Adrenal gland (tissue), 12 donors: ENCODE data around the gene TIGD3. TPM values are rescaled to one million over a fixed set of nuclear protein-coding genes. Genes with fewer than 3 reads are reported as not detected.
A peak's percentile ranks its signal among the peaks of the same experiment; 100 is the strongest.

Experiments
- DNase-seq, 7 donors: peaks; one replicate each; pipeline ENCODE4 v3.0.0-alpha.2; 2019 to 2020
- H3K27ac ChIP-seq, 5 donors: fragments of 200-600 bp; sonication (generic) in 4 of 5; 1 replicate in 3 of 5; 2 replicates in 2 of 5; pipeline versions ENCODE4 v1.5.1 to v1.8.0; 2016 to 2020; ENCODE audit warnings: mild to moderate bottlenecking in 1 of 5
- H3K27me3 ChIP-seq: fragments of 200-600 bp; 2 replicates; pipeline ENCODE4 v1.8.0; 2021
- H3K36me3 ChIP-seq, 2 donors: fragments of 200-600 bp; replicated peaks in 1 of 2; 1 replicate in 1 of 2; 2 replicates in 1 of 2; pipeline versions ENCODE4 v1.5.1 to v1.8.0; 2018 to 2022
- H3K4me1 ChIP-seq, 2 donors: fragments of 200-600 bp; replicated peaks in 1 of 2; 1 replicate in 1 of 2; 2 replicates in 1 of 2; pipeline versions ENCODE4 v1.5.1 to v1.8.0; 2018 to 2021
- H3K4me3 ChIP-seq, 4 donors: fragments of 200-600 bp; sonication (generic) in 3 of 4; one replicate each; pipeline ENCODE4 v1.5.1; 2016 to 2018
- H3K9me3 ChIP-seq, 3 donors: fragments of 200-600 bp; sonication (generic) in 1 of 3; replicated peaks in 1 of 3; 1 replicate in 2 of 3; 2 replicates in 1 of 3; pipeline versions ENCODE4 v1.5.1 to v1.8.0; 2016 to 2021
- CTCF ChIP-seq, 6 experiments: fragments of 450-650 bp in 4 of 6; fragments of 200-600 bp in 2 of 6; sonication (generic) in 1 of 6; IDR thresholded peaks; 1 replicate in 5 of 6; 2 replicates in 1 of 6; pipeline versions ENCODE4 v1.5.1 to v1.8.0; 2016 to 2021; ENCODE audit warnings: antibody characterized with exemption in 6 of 6, mild to moderate bottlenecking in 2 of 6, moderate library complexity in 1 of 6
- POLR2A ChIP-seq, 2 donors: fragments of 450-650 bp; IDR thresholded peaks; one replicate each; pipeline ENCODE4 v1.6.1; 2017; ENCODE audit warnings: antibody characterized with exemption in 2 of 2, mild to moderate bottlenecking in 2 of 2, moderate library complexity in 1 of 2
- WGBS, 4 donors: extraction: QIAGEN DNeasy Blood & Tissue Kit in 2 of 4; methylation state at CpG; one replicate each; pipeline versions ENCODE4 v1.1.5 to v1.1.7; 2013 to 2017; 5-methylcytosine and 5-hydroxymethylcytosine counted together
- intact Hi-C, 2 donors: fragments of 100-400 bp; cut with DNase I; formaldehyde crosslinking; loops; one replicate each; pipeline versions ENCODE4 v1.14.1 to v1.15.0; 2022 to 2023
- polyA plus RNA-seq, 3 donors: library from polyadenylated mRNA; stranded (reverse); fragments of 200-250 nt in 2 of 3; fragments of 350-450 nt in 1 of 3; fragmentation: Illumina TruSeq in 1 of 3; extraction: RNeasy Lipid Tissue Mini Kit (QIAGEN cat#74804) in 1 of 3; gene quantifications; one replicate each; pipeline ENCODE4 v1.2.3, GENCODE V29; 2013 to 2014
- total RNA-seq, 9 donors: library from RNA; depleted of rRNA in 4 of 9; stranded (reverse); fragments of >200 nt in 4 of 9; fragments of 120-200 nt in 1 of 9; fragmentation: NEBNext Ultra II Directional in 1 of 9; extraction: Animal tissue kit (Norgen Biotek cat#: 25700) in 1 of 9; gene quantifications; one replicate each; pipeline versions ENCODE4 v1.1.0 to v1.2.4, GENCODE V29; 2013 to 2023
- donor health status: healthy with polysubstance abuse.
- donor health status: Bipolar disorder and iron deficiency.
- donor health status: DM: yes; HTN: yes; CAD: no.
- donor health status: DM: no; HTN: no; CAD: no.
- donor health status: DM: no; HTN: no; CAD: no.
- donor health status: DM: yes; HTN: yes; CAD: no.

Gene TIGD3
- total and polyA plus RNA-seq, 12 donors = 0.11 to 0.96 (median 0.33) TPM; not detected in 1

- Histone ChIP-seq H3K27me3 (no peaks in the 10 kb centered on the region), H3K27ac (no peak overlapping the region), H3K4me3 (no peak overlapping the region), H3K4me1 (peaks cover 0 to 7% of the 10 kb centered on the region in 2 donors), H3K36me3 (peaks cover 0 to 64% of the 10 kb centered on the region in 2 donors), H3K9me3 (no peaks in the 10 kb centered on the region)
- no peak for TF ChIP-seq POLR2A (IDR thresholded peaks at IDR 0.05)
- TF ChIP-seq CTCF (IDR thresholded peaks at IDR 0.05) = no peak
- 78 to 85% (median 81%) methylated on average over 13 to 16 of the region's 16 CpGs for WGBS, 4 donors
- no peak for DNase-seq
- intact Hi-C loops = no loop called here
These were observed 46.7 kb downstream of the TIGD3 start for GRCh38 chr11:65401073-65401802.

GRCh38 chr11:65401803-65402248, 47.3 kb downstream of the TIGD3 start:
- intact Hi-C loops = no loop called here
- H3K4me3 ChIP-seq = no peak overlapping the region
- peaks cover 0 to 7% of the 10 kb centered on the region in 2 donors for H3K4me1 ChIP-seq
- no peak overlapping the region for H3K27ac ChIP-seq
- no peaks in the 10 kb centered on the region for H3K27me3 ChIP-seq
- WGBS, 4 donors = 88 to 96% (median 92%) methylated on average over 10 of the region's 10 CpGs
- no peak for DNase-seq
- no peaks in the 10 kb centered on the region for H3K9me3 ChIP-seq
- peaks cover 0 to 64% of the 10 kb centered on the region in 2 donors for H3K36me3 ChIP-seq
- TF ChIP-seq POLR2A (IDR thresholded peaks at IDR 0.05) (no peak), CTCF (IDR thresholded peaks at IDR 0.05) (no peak)

DNA sequence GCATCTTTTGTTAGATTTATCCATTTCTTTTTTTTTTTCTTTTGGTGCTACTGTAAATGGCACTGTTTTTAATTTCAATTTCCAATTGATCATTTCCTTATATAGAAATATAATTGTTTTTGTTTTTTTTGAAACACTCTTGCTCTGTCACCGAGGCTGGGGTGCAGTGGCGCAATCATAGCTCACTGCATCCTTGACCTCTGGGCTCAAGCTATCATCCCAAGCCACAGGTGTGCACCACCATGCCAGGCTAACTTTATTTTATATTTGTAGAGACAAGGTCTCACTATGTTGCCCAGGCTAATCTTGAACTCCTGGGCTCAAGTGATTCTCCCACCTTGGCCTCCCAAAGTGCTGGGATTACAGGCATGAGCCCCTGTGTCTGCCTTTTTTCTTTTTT, 48.2 kb downstream of the TIGD3 start:
- no peak for DNase-seq
- Histone ChIP-seq H3K4me3 (no peak overlapping the region), H3K27me3 (no peaks in the 10 kb centered on the region), H3K36me3 (peaks cover 0 to 62% of the 10 kb centered on the region in 2 donors), H3K9me3 (no peaks in the 10 kb centered on the region), H3K27ac (no peak overlapping the region), H3K4me1 (peaks cover 0 to 7% of the 10 kb centered on the region in 2 donors)
- intact Hi-C loops = no loop called here
- WGBS, 4 donors = 62 to 70% (median 67%) methylated on average over 2 of the region's 2 CpGs
- no peak for TF ChIP-seq POLR2A (IDR thresholded peaks at IDR 0.05)
- TF ChIP-seq CTCF (IDR thresholded peaks at IDR 0.05) = no peak

GRCh38 chr11:65403607-65404121, 49.1 kb downstream of the TIGD3 start:
- H3K4me1 ChIP-seq = peaks cover 0 to 7% of the 10 kb centered on the region in 2 donors
- H3K9me3 ChIP-seq = no peaks in the 10 kb centered on the region
- H3K36me3 ChIP-seq = peaks cover 0 to 60% of the 10 kb centered on the region in 2 donors
- H3K4me3 ChIP-seq = no peak overlapping the region
- peak overlapping the region in 3 of 5 donors; percentile 13 to 73 (median 59) for H3K27ac ChIP-seq
- no peak for TF ChIP-seq POLR2A (IDR thresholded peaks at IDR 0.05)
- no peak for TF ChIP-seq CTCF (IDR thresholded peaks at IDR 0.05)
- no peaks in the 10 kb centered on the region for H3K27me3 ChIP-seq
- DNase-seq = peak in 1 of 7 donors; percentile 46
- 62 to 78% (median 73%) methylated on average over 8 to 12 of the region's 12 CpGs for WGBS, 4 donors
- intact Hi-C loops = no loop called here
